ENCODE measurements around the gene CDKN2AIP. TPM values are rescaled to one million over a fixed set of nuclear protein-coding genes. Genes with fewer than 3 reads are reported as not detected.
A peak's percentile ranks its signal among the peaks of the same experiment; 100 is the strongest.

The CDKN2AIP gene
- total and polyA plus RNA-seq, 8 donors, result 5.9 to 12.2 (median 7.0) TPM

DNA sequence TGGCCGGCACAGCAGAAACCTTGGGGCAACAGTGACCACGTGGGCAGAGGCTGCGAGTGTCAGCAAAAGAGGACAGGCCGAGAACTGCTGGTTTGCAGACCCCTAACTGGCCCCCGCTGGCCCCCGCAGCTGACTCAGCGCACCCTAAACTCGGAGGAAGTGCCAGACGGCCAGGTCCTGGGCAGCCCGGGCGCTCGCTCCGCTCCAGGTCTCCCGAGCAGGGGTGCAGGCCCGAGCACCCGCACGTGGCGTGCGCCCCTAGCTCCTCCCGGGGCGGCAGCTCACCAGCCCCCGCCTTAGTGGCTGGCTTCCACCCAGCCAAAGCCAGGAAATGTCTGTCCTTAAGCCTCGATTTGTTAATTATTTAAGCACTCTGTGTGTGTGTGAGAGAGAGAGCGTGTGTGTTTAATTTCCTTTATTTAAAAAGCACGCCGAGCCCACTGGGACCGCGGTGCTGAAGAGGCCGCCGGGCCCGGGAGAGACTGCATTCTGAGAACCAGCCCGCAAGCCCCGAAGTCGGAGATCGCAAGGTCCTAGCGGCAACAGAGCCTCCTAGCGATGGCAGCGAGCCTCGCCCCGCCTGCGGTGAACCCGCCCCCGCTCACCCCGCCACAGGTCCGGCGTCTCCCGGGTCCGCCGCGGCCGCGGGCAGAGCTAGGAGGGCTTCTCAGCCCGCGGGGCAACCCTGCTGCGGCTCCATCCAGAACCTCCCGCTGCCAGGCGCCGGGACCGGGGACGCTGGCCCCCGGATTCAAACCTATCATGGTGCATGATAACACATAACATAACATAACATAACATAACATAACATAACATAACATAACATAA, 45.9 kb upstream of the CDKN2AIP start:
- WGBS, 2 donors, result 3% methylated on average over 61 of the region's 61 CpGs
- Histone ChIP-seq H3K9me3 (no peaks in the 10 kb centered on the region), H3K27me3 (no peaks in the 10 kb centered on the region), H3K36me3 (no peaks in the 10 kb centered on the region), H3K4me3 (peak overlapping the region; percentile 10 to 50 (median 36)), H3K27ac (peak overlapping the region in 2 of 4 donors; percentile 27 to 29), H3K4me1 (peaks cover 0 to 3% (median 0%) of the 10 kb centered on the region in 3 donors)
- DNase-seq, result peak; percentile 58 to 86 (median 70)
- peak; percentile 90 to 96 (median 96) for ATAC-seq
- peak in 3 of 4 donors; percentile 23 to 41 (median 34) for TF ChIP-seq CTCF (IDR thresholded peaks at IDR 0.05)
- intact Hi-C loops (cut with DNase I), result no loop called here
- FAIRE-seq, result no peak

- intact Hi-C loops (cut with DNase I), result no loop called here
- Histone ChIP-seq H3K27me3 (no peaks in the 10 kb centered on the region), H3K4me1 (peaks cover 0 to 3% (median 0%) of the 10 kb centered on the region in 3 donors), H3K9me3 (no peaks in the 10 kb centered on the region), H3K36me3 (no peaks in the 10 kb centered on the region), H3K27ac (no peak overlapping the region), H3K4me3 (peak overlapping the region in 1 of 4 donors; percentile 50)
- ATAC-seq, result peak in 1 of 4 donors; percentile 11
- no peak for TF ChIP-seq CTCF (IDR thresholded peaks at IDR 0.05)
- no peak for DNase-seq
- 83 to 89% methylated on average over 15 of the region's 15 CpGs for WGBS, 2 donors
- FAIRE-seq, result no peak
Observed at GRCh38 chr4:183399126-183399522, 45.3 kb upstream of the CDKN2AIP start.

GRCh38 chr4:183399616-183400015, 44.8 kb upstream of the CDKN2AIP start:
- FAIRE-seq, result no peak
- H3K36me3 ChIP-seq, result no peaks in the 10 kb centered on the region
- intact Hi-C loops (cut with DNase I), result loop anchor here in 1 of 3 donors (10.0 kb wide), 1 partner anchor 135 kb away; no protein-coding TSS in a partner anchor
- H3K4me3 ChIP-seq, result no peak overlapping the region
- no peak for TF ChIP-seq CTCF (IDR thresholded peaks at IDR 0.05)
- H3K27ac ChIP-seq, result no peak overlapping the region
- DNase-seq, result no peak
- no peaks in the 10 kb centered on the region for H3K9me3 ChIP-seq
- WGBS, 2 donors, result 81 to 85% methylated on average over 12 of the region's 12 CpGs
- no peaks in the 10 kb centered on the region for H3K27me3 ChIP-seq
- H3K4me1 ChIP-seq, result peaks cover 0 to 3% (median 0%) of the 10 kb centered on the region in 3 donors
- ATAC-seq, result no peak

DNA sequence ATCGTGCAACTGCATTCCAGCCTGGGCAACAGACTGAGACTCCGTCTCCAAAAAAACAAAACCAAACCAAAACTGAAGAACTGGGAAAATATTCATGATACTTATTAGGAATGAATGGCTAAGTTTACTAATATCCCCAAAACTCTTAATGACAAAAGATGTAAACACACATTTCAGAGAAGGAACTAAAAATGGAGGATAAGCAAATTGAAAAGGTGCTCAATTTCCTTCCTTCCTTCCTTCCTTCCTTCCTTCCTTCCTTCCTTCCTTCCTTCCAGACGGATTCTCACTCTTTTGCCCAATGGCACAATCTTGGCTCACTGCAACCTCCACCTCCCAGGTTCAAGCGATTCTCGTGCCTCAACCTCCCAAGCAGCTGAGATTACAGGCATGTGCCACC, 44.4 kb upstream of the CDKN2AIP start:
- WGBS, 2 donors, result 87% methylated on average over 5 of the region's 5 CpGs
- FAIRE-seq, result no peak
- intact Hi-C loops (cut with DNase I), result loop anchor here in 1 of 3 donors (10.0 kb wide), 1 partner anchor 135 kb away; no protein-coding TSS in a partner anchor

More for the DNA sequence above, 44.4 kb upstream of the CDKN2AIP start:
- Histone ChIP-seq H3K9me3 (no peaks in the 10 kb centered on the region), H3K36me3 (no peaks in the 10 kb centered on the region), H3K4me3 (no peak overlapping the region), H3K27me3 (no peaks in the 10 kb centered on the region), H3K27ac (no peak overlapping the region), H3K4me1 (peaks cover 0 to 3% (median 0%) of the 10 kb centered on the region in 3 donors)
- ATAC-seq, result no peak
- no peak for DNase-seq
- TF ChIP-seq CTCF (IDR thresholded peaks at IDR 0.05), result no peak
